ENCODE data around the gene MAML3.

GRCh38 chr4:140122891-140123290, 31.1 kb downstream of the MAML3 start:
- TF ChIP-seq CTCF (IDR thresholded peaks at IDR 0.05) (no peak), POLR2A (IDR thresholded peaks at IDR 0.05) (no peak)

All from lower leg skin (tissue), 3 donors.